HG03039 (cell line): Measurements from ENCODE around the gene FNDC3B.

ENCODE experiments used
- ATAC-seq: cut with Tn5 transposase; IDR thresholded peaks from one replicate; pipeline ENCODE4 v1.9.1; 2021; ENCODE audit warnings: mild to moderate bottlenecking, moderate library complexity; ENCODE audit not compliant: unreplicated experiment

FNDC3B gene

DNA sequence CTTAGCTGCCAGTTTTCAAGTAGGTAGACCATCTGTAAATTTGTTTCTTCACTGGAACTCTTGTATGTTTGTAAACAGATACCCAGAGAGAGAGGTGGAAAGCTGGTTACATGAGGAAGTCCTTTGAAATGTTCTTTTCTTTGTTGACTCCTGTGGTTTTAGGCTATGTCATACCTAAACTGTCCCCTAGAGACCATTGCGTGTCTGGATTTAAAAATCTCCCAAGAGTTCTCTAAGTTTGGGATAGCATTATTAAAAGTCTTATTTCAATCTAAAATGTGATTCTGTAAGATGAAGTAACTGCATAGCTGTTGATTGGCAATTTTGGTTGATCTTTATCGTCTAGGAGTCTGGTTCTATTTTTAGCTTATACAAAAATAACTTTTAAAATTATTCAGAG is 281.7 kb downstream of the FNDC3B start:
- no peak for ATAC-seq

- no peak for ATAC-seq
These were observed 284.7 kb downstream of the FNDC3B start for GRCh38 chr3:172323894-172324610.

GRCh38 chr3:172324611-172325203 is 285.3 kb downstream of the FNDC3B start:
- ATAC-seq, result no peak

DNA sequence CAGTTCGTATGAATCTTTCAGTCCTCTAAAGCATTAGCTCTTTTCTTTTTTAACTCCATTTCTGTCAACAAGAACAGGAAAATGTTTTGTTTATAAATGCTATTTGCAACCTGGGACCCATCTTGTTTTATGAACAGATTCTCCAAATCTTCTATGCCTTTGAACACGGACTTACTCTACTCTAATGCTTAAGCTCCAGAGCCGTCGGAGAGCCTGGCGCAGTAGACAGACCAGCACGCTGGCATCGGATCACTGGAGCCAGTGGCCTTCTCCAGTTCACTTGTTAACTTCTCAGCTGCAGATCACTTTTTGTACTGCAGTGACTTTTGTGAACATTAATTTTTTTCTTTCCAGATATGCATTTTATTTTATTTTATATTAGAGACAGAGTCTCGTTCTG is 286.1 kb downstream of the FNDC3B start:
- no peak for ATAC-seq

- no peak for ATAC-seq
These were observed 287.6 kb downstream of the FNDC3B start for GRCh38 chr3:172326993-172327392.

- ATAC-seq, result no peak
These were observed 288.9 kb downstream of the FNDC3B start for GRCh38 chr3:172328282-172328681.

- no peak for ATAC-seq
These were observed 289.7 kb downstream of the FNDC3B start for GRCh38 chr3:172329070-172329469.

GRCh38 chr3:172330413-172330812 is 291.0 kb downstream of the FNDC3B start:
- ATAC-seq, result no peak

GRCh38 chr3:172332256-172333041 is 293.1 kb downstream of the FNDC3B start:
- peak; percentile 77 for ATAC-seq

- peak; percentile 18 for ATAC-seq
These were observed 293.6 kb downstream of the FNDC3B start for GRCh38 chr3:172333042-172333377.

DNA sequence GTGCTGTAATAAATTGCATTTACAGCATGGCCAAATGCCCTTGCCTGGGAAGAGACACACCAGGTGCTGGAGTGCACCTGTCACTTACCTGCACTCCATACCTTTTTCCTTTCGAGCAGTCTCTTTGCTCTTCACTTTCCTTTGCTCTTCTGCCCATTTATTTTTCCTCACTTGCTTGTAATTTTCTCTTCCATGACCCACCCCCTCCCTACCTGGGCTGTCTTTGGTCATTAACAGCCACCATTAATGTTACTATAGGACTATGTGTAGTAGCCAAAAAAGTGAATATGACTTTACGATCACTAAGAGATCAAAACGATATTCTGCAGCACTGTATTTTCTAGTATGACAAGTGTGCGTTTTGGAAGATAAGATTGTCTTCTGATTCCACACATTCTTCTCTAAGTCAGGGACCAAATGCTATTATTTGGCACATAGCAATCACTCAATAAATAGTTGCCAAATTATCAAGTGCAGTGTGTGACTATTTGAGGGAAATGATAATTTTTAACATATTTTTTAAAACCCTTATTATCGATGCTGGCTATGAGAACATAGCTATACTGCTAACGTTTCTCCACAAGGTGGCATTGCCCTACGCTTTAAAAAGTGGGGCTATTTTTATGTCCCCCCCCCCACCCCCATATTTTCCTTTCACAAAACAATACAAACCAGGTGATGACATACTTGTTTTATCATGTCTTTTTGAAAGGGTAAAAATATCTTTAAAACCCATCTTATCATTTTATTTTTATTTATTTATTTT is 294.5 kb downstream of the FNDC3B start:
- no peak for ATAC-seq

- ATAC-seq, result no peak
These were observed 295.4 kb downstream of the FNDC3B start for GRCh38 chr3:172334671-172335207.

DNA sequence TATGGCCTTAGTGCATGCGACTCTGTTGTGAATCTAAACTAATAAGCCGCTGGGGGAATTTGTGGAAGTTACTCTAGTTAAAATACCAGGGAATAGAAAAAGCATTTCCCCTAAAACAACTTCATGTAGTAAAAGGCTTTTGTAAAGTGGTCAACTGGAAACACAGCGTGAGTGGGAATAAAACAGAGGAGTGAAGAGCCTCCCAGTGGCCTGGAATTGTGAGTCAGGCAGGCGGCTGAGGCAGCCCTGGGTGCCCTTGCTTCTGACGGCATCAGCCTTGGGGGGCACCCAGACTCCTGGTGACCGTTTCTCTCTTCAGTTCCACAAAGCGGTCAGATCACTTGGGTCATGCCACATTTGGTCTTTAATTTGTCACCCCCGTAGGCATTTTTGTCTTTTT is 300.5 kb downstream of the FNDC3B start:
- no peak for ATAC-seq

DNA sequence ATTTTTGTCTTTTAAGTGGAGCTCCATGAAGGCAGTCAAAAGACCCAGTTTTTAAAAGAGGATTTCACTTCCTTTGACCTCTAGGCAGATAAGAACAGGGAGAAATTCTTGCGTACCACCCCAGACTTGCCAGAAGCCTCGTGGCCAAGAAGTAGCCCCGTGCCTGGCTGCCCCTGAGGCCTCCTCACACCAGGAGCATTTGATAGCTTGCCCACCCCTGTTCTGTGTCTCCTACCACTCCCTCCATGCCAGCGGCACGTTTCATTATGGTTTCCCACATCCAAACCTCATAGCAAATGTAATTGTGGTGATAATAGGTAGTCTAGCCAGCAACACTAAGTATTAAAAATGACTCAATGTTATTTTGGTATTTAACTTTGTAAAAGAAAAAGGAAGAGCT is 301.2 kb downstream of the FNDC3B start:
- no peak for ATAC-seq

- no peak for ATAC-seq
These were observed 302.2 kb downstream of the FNDC3B start for GRCh38 chr3:172341482-172342059.

GRCh38 chr3:172342097-172342659 is 302.8 kb downstream of the FNDC3B start:
- ATAC-seq, result no peak

- no peak for ATAC-seq
These were observed 303.7 kb downstream of the FNDC3B start for GRCh38 chr3:172343117-172343516.

- no peak for ATAC-seq
These were observed 304.6 kb downstream of the FNDC3B start for GRCh38 chr3:172343979-172344378.

GRCh38 chr3:172346161-172346560 is 306.8 kb downstream of the FNDC3B start:
- no peak for ATAC-seq

DNA sequence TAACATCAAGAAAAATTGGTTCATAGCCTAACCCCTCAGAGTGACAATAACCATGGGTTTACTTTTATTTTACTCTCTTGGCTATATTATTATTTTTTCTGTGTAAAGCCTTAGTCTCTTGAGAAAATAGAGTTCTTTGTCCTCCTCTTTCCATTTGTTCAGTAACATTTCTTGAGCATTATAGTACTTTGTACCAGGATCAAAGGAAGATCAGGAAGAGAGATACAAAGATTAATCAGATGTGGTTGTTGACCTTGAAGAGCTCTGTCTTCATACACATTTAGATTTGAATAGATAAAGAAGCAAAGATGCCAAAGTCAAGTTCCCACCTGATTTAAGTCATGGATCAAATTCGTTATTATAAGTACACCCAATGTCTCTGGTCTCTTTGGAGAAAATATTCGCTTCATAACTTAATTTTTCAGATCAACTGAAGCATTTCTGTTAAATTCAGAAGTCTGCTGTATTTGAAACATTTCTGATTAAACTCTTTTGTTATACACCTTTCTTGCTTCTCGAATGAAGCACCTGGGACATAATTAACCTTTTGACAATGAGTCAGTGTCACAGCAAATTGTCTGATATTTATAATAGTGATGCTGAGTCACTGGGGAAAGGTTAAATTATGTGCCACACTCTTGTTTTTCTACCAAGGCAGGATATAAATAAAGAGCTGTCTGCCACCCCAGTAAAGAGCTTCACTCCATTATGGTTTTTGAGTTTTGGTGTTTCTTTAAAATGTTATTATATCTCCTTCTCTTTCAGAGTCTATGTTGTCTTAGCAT is 308.7 kb downstream of the FNDC3B start:
- no peak for ATAC-seq
